ENCODE results near the gene SH2D4B. TPM values are rescaled to one million over a fixed set of nuclear protein-coding genes. Genes with fewer than 3 reads are reported as not detected.

The SH2D4B gene
- total and polyA plus RNA-seq, 8 donors: 0.03 to 0.18 TPM; not detected in 6

- peaks cover 34 to 60% (median 57%) of the 10 kb centered on the region in 4 donors for H3K36me3 ChIP-seq
Measured at GRCh38 chr10:80520661-80521470, 16.8 kb upstream of the SH2D4B start.

GRCh38 chr10:80522756-80523363 lies 14.8 kb upstream of the SH2D4B start:
- 75 to 80% (median 77%) methylated on average over 8 of the region's 8 CpGs for WGBS, 5 donors
- TF ChIP-seq CTCF (IDR thresholded peaks at IDR 0.05): no peak
- no peak for TF ChIP-seq POLR2AphosphoS5 (IDR thresholded peaks at IDR 0.05)
- TF ChIP-seq EP300 (IDR thresholded peaks at IDR 0.05): no peak
- TF ChIP-seq POLR2A (IDR thresholded peaks at IDR 0.05): no peak
- Histone ChIP-seq H3K27ac (no peak overlapping the region), H3K4me1 (peaks cover 0 to 15% (median 6%) of the 10 kb centered on the region in 4 donors), H3K27me3 (no peaks in the 10 kb centered on the region), H3K9me3 (no peaks in the 10 kb centered on the region), H3K4me3 (no peak overlapping the region), H3K36me3 (peaks cover 14 to 40% (median 37%) of the 10 kb centered on the region in 4 donors)
- DNase-seq: no peak
- intact Hi-C loops (cut with DNase I; ENCODE audit: low total_unique reads): no loop called here

More at GRCh38 chr10:80520661-80521470, 16.8 kb upstream of the SH2D4B start:
- no peak for TF ChIP-seq CTCF (IDR thresholded peaks at IDR 0.05)
- TF ChIP-seq POLR2AphosphoS5 (IDR thresholded peaks at IDR 0.05): no peak
- TF ChIP-seq POLR2A (IDR thresholded peaks at IDR 0.05): no peak
- TF ChIP-seq EP300 (IDR thresholded peaks at IDR 0.05): no peak
- intact Hi-C loops (cut with DNase I; ENCODE audit: low total_unique reads): no loop called here
- Histone ChIP-seq H3K9me3 (no peaks in the 10 kb centered on the region), H3K27ac (no peak overlapping the region), H3K27me3 (no peaks in the 10 kb centered on the region), H3K4me3 (no peak overlapping the region), H3K4me1 (peaks cover 0 to 9% (median 3%) of the 10 kb centered on the region in 4 donors)
- 84 to 92% (median 91%) methylated on average over 10 of the region's 10 CpGs for WGBS, 5 donors
- DNase-seq: no peak

GRCh38 chr10:80523773-80524172 lies 13.9 kb upstream of the SH2D4B start:
- TF ChIP-seq POLR2AphosphoS5 (IDR thresholded peaks at IDR 0.05): peak in 1 of 3 donors; percentile 3
- TF ChIP-seq POLR2A (IDR thresholded peaks at IDR 0.05): no peak
- no peak for TF ChIP-seq EP300 (IDR thresholded peaks at IDR 0.05)
- H3K4me1 ChIP-seq: peaks cover 0 to 15% (median 3%) of the 10 kb centered on the region in 4 donors
- no peaks in the 10 kb centered on the region for H3K9me3 ChIP-seq
- H3K4me3 ChIP-seq: no peak overlapping the region
- 48 to 62% (median 51%) methylated on average over 6 of the region's 6 CpGs for WGBS, 5 donors
- H3K27me3 ChIP-seq: no peaks in the 10 kb centered on the region
- peaks cover 5 to 31% (median 28%) of the 10 kb centered on the region in 4 donors for H3K36me3 ChIP-seq
- H3K27ac ChIP-seq: no peak overlapping the region
- no peak for DNase-seq
- intact Hi-C loops (cut with DNase I; ENCODE audit: low total_unique reads): no loop called here

GRCh38 chr10:80524190-80524909 lies 13.4 kb upstream of the SH2D4B start:
- WGBS, 5 donors: 70 to 77% (median 75%) methylated on average over 12 of the region's 12 CpGs
- no peak overlapping the region for H3K4me3 ChIP-seq
- H3K27me3 ChIP-seq: no peaks in the 10 kb centered on the region
- peaks cover 0 to 17% (median 3%) of the 10 kb centered on the region in 4 donors for H3K4me1 ChIP-seq
- intact Hi-C loops (cut with DNase I; ENCODE audit: low total_unique reads): no loop called here
- TF ChIP-seq POLR2AphosphoS5 (IDR thresholded peaks at IDR 0.05) (no peak), POLR2A (IDR thresholded peaks at IDR 0.05) (no peak), EP300 (IDR thresholded peaks at IDR 0.05) (no peak)
- H3K27ac ChIP-seq: peak overlapping the region in 1 of 5 donors; percentile 38
- H3K36me3 ChIP-seq: peaks cover 0 to 25% (median 23%) of the 10 kb centered on the region in 4 donors
- no peak for DNase-seq
- no peaks in the 10 kb centered on the region for H3K9me3 ChIP-seq

GRCh38 chr10:80526218-80526617 lies 11.5 kb upstream of the SH2D4B start:
- H3K27ac ChIP-seq: no peak overlapping the region
- TF ChIP-seq POLR2AphosphoS5 (IDR thresholded peaks at IDR 0.05): no peak
- no peak for TF ChIP-seq EP300 (IDR thresholded peaks at IDR 0.05)
- TF ChIP-seq POLR2A (IDR thresholded peaks at IDR 0.05): no peak
- TF ChIP-seq CTCF (IDR thresholded peaks at IDR 0.05): no peak
- WGBS, 5 donors: 58 to 69% (median 63%) methylated on average over 2 of the region's 2 CpGs
- intact Hi-C loops (cut with DNase I; ENCODE audit: low total_unique reads): no loop called here
- peaks cover 0 to 32% (median 7%) of the 10 kb centered on the region in 4 donors for H3K4me1 ChIP-seq
- H3K4me3 ChIP-seq: no peak overlapping the region
- no peaks in the 10 kb centered on the region for H3K9me3 ChIP-seq
- H3K36me3 ChIP-seq: peaks cover 0 to 6% (median 4%) of the 10 kb centered on the region in 4 donors
- H3K27me3 ChIP-seq: no peaks in the 10 kb centered on the region
- no peak for DNase-seq
